ENCODE data around the gene LAMA3. TPM values are rescaled to one million over a fixed set of nuclear protein-coding genes. Genes with fewer than 3 reads are reported as not detected.

Gene LAMA3
- total RNA-seq, 4 donors from 2014 or later, result 46.5 to 75.4 (median 57.4) TPM

- Histone ChIP-seq H3K27ac (peak within 1 kb of the TSS; percentile 73 to 75), H3K4me3 (peak within 1 kb of the TSS; percentile 37 to 59), H3K36me3 (no peaks in the 10 kb centered on the region), H3K4me1 (no peaks in the 10 kb centered on the region), H3K27me3 (no peaks in the 10 kb centered on the region), H3K9me3 (no peaks in the 10 kb centered on the region)
- peak; percentile 39 to 61 for DNase-seq
- TF ChIP-seq CTCF (IDR thresholded peaks at IDR 0.05) (no peak), POLR2A (IDR thresholded peaks at IDR 0.05) (peak in 1 of 2 donors; percentile 9)
- intact Hi-C loops (cut with DNase I; ENCODE audit: low total_unique reads), result no loop called here
Observed at GRCh38 chr18:23662309-23663263, 26.7 kb upstream of the LAMA3 start, which contains the start of gene ANKRD29. TSS of gene ANKRD29 (minus strand) at chr18:23662911. CDS start at chr18:23662730, 181 bp downstream.

- TF ChIP-seq CTCF (IDR thresholded peaks at IDR 0.05) (no peak), POLR2A (IDR thresholded peaks at IDR 0.05) (no peak)
- Histone ChIP-seq H3K36me3 (no peaks in the 10 kb centered on the region), H3K9me3 (no peaks in the 10 kb centered on the region), H3K27ac (no peak overlapping the region), H3K4me1 (no peaks in the 10 kb centered on the region), H3K4me3 (no peak overlapping the region), H3K27me3 (no peaks in the 10 kb centered on the region)
- intact Hi-C loops (cut with DNase I; ENCODE audit: low total_unique reads), result no loop called here
- no peak for DNase-seq
Observed at GRCh38 chr18:23664674-23665073, 24.6 kb upstream of the LAMA3 start.

GRCh38 chr18:23667114-23667513 is 22.1 kb upstream of the LAMA3 start:
- TF ChIP-seq POLR2A (IDR thresholded peaks at IDR 0.05) (no peak), CTCF (IDR thresholded peaks at IDR 0.05) (no peak)
- Histone ChIP-seq H3K27me3 (no peaks in the 10 kb centered on the region), H3K36me3 (no peaks in the 10 kb centered on the region), H3K27ac (no peak overlapping the region), H3K4me1 (no peaks in the 10 kb centered on the region), H3K9me3 (no peaks in the 10 kb centered on the region), H3K4me3 (no peak overlapping the region)
- DNase-seq, result no peak
- intact Hi-C loops (cut with DNase I; ENCODE audit: low total_unique reads), result no loop called here

GRCh38 chr18:23668731-23669130 is 20.5 kb upstream of the LAMA3 start:
- Histone ChIP-seq H3K36me3 (no peaks in the 10 kb centered on the region), H3K4me1 (no peaks in the 10 kb centered on the region), H3K4me3 (no peak overlapping the region), H3K9me3 (no peaks in the 10 kb centered on the region), H3K27ac (no peak overlapping the region), H3K27me3 (no peaks in the 10 kb centered on the region)
- intact Hi-C loops (cut with DNase I; ENCODE audit: low total_unique reads), result no loop called here
- TF ChIP-seq CTCF (IDR thresholded peaks at IDR 0.05), result no peak
- TF ChIP-seq POLR2A (IDR thresholded peaks at IDR 0.05), result no peak
- no peak for DNase-seq

- intact Hi-C loops (cut with DNase I; ENCODE audit: low total_unique reads), result no loop called here
- Histone ChIP-seq H3K9me3 (no peaks in the 10 kb centered on the region), H3K36me3 (no peaks in the 10 kb centered on the region), H3K27me3 (no peaks in the 10 kb centered on the region), H3K27ac (no peak overlapping the region), H3K4me3 (no peak overlapping the region), H3K4me1 (no peaks in the 10 kb centered on the region)
- no peak for DNase-seq
- no peak for TF ChIP-seq POLR2A (IDR thresholded peaks at IDR 0.05)
- TF ChIP-seq CTCF (IDR thresholded peaks at IDR 0.05), result no peak
Observed at GRCh38 chr18:23669202-23669766, 20.0 kb upstream of the LAMA3 start.
